Stimulated activated CD4-positive, alpha-beta T cell treated with anti-CD3 and anti-CD28 coated beads, Interleukin-1b, Interleukin-23, amount 100 ng/mL, for 48 hours (primary cell): ENCODE results near the gene FBXO45.
"Not testable (repeated sequence)": the region's sequence is repeated elsewhere in the genome, so short reads cannot be mapped to it uniquely, and the experiment has no call there.

ENCODE experiments used
- DNase-seq: peaks from one replicate; pipeline ENCODE4 v3.0.0-alpha.2; 2020

The FBXO45 gene

GRCh38 chr3:196620161-196620604 lies 51.7 kb downstream of the FBXO45 start:
- DNase-seq, result peak; percentile 36

- DNase-seq, result no peak
These were observed 52.2 kb downstream of the FBXO45 start for GRCh38 chr3:196620684-196621083.

GRCh38 chr3:196621611-196622010 lies 53.2 kb downstream of the FBXO45 start:
- DNase-seq, result no peak

GRCh38 chr3:196624067-196624790 lies 55.8 kb downstream of the FBXO45 start:
- peak; percentile 59 for DNase-seq

- no peak for DNase-seq
These were observed 56.4 kb downstream of the FBXO45 start for GRCh38 chr3:196624907-196625306.

- no peak for DNase-seq
These were observed 56.9 kb downstream of the FBXO45 start for GRCh38 chr3:196625331-196625730.

GRCh38 chr3:196627918-196628231 lies 59.4 kb downstream of the FBXO45 start:
- DNase-seq, result no peak

- DNase-seq, result no peak
These were observed 60.8 kb downstream of the FBXO45 start for GRCh38 chr3:196629228-196629627.

- no peak for DNase-seq
These were observed 63.2 kb downstream of the FBXO45 start for GRCh38 chr3:196631682-196632045.

GRCh38 chr3:196632046-196632751 lies 63.7 kb downstream of the FBXO45 start:
- DNase-seq, result peak; percentile 87

- no peak for DNase-seq
These were observed 65.2 kb downstream of the FBXO45 start for GRCh38 chr3:196633555-196634151.

- DNase-seq, result no peak
These were observed 65.8 kb downstream of the FBXO45 start for GRCh38 chr3:196634224-196634623.

- no peak for DNase-seq
These were observed 66.4 kb downstream of the FBXO45 start for GRCh38 chr3:196634829-196635228.

GRCh38 chr3:196636369-196637349 lies 68.2 kb downstream of the FBXO45 start:
- no peak for DNase-seq

GRCh38 chr3:196637941-196638340 lies 69.5 kb downstream of the FBXO45 start:
- not testable (repeated sequence) for DNase-seq
